Measurements from ENCODE around the gene ZNF436. TPM values are rescaled to one million over a fixed set of nuclear protein-coding genes. Genes with fewer than 3 reads are reported as not detected.
A peak's percentile ranks its signal among the peaks of the same experiment; 100 is the strongest.

ZNF436 gene
- total RNA-seq, 1 donor from 2014 or later, result 13.9 TPM

DNA sequence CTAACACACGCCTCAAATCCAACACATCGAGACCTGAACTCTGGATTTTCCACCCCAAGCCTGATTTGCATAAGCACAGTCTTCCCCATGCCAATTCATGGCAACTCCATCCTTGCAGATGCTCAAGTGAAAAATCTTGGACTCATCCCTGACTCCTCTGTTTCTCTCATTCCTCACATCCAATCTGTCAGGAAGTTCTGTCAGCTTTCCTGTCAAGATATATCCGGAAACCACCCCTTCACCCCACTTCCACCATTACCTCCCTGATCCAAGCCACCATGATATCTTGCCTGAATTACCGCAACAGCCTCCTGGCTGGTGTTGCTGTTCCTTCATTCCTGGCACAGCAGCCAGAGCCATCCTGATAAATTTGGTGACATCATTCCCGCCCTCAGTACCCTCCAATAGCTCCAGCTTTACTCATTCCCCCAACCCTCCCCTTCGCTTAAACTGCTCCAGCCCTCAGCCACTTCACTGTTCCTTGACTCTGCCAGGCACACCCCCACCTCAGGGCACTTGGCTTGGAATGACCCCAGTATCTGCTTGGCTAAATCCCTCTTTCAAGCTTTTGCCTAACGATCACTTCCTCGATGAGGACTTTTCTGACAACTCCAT, 37.5 kb upstream of the ZNF436 start:
- TF ChIP-seq CTCF (IDR thresholded peaks at IDR 0.05; ENCODE audit: unreplicated experiment), result no peak
- Mint-ChIP-seq H3K27ac (no peak overlapping the region), H3K4me1 (ENCODE audit: low read depth) (peaks cover 17% of the 10 kb centered on the region), H3K27me3 (no peaks in the 10 kb centered on the region), H3K9me3 (ENCODE audit: low read depth) (no peaks in the 10 kb centered on the region), H3K4me3 (ENCODE audit: low read depth) (no peak overlapping the region), H3K36me3 (ENCODE audit: insufficient read depth) (peaks cover 2% of the 10 kb centered on the region)
- no peak for DNase-seq (ENCODE audit: low spot score, unreplicated experiment)

- Mint-ChIP-seq H3K4me1 (ENCODE audit: low read depth) (peaks cover 8% of the 10 kb centered on the region), H3K36me3 (ENCODE audit: insufficient read depth) (peaks cover 2% of the 10 kb centered on the region), H3K27ac (no peak overlapping the region), H3K4me3 (ENCODE audit: low read depth) (no peak overlapping the region), H3K9me3 (ENCODE audit: low read depth) (no peaks in the 10 kb centered on the region), H3K27me3 (no peaks in the 10 kb centered on the region)
- TF ChIP-seq CTCF (IDR thresholded peaks at IDR 0.05; ENCODE audit: unreplicated experiment), result no peak
- no peak for DNase-seq (ENCODE audit: low spot score, unreplicated experiment)
Measured at GRCh38 chr1:23405946-23406345, 36.3 kb upstream of the ZNF436 start.

DNA sequence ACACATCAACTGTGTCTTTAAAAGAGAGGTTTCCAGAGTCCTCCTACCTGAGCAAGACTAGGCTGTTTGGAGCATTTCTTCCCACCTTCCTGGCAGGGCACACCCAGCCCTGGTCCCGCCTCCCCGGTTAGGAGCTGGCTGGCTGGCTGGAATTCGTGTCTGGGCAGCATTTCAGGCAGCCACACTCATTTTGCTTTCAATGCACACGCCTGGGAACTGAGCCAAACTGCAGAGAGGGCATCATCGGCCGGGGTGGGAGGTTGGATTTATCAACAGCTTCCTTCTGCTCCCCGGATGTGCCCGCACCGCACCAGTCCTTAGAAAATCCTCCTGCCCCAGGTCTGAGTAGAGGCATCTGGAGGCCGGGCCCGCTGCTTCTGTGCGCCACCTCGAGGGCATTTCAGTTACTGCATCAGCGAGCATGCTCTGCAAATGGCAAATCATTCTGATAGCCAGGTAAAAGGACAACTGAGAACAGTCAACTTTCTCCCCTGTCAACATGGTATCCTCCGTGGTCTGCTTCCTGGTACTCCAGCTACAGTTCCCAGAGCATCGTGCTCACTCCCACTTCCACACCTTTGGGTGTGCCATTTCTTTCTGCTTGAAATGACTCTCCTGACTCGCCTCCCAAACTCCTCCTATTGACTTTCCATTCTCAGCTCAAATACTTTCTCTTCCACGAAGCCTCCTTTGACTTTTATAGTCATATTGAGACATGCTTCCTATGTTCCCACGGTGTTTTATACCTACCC, 34.3 kb upstream of the ZNF436 start:
- Mint-ChIP-seq H3K4me3 (ENCODE audit: low read depth) (peak overlapping the region; percentile 60), H3K4me1 (ENCODE audit: low read depth) (peaks cover 1% of the 10 kb centered on the region), H3K36me3 (ENCODE audit: insufficient read depth) (peaks cover 3% of the 10 kb centered on the region), H3K9me3 (ENCODE audit: low read depth) (no peaks in the 10 kb centered on the region), H3K27ac (no peak overlapping the region), H3K27me3 (no peaks in the 10 kb centered on the region)
- DNase-seq (ENCODE audit: low spot score, unreplicated experiment), result peak; percentile 81
- peak; percentile 94 for TF ChIP-seq CTCF (IDR thresholded peaks at IDR 0.05; ENCODE audit: unreplicated experiment)

DNA sequence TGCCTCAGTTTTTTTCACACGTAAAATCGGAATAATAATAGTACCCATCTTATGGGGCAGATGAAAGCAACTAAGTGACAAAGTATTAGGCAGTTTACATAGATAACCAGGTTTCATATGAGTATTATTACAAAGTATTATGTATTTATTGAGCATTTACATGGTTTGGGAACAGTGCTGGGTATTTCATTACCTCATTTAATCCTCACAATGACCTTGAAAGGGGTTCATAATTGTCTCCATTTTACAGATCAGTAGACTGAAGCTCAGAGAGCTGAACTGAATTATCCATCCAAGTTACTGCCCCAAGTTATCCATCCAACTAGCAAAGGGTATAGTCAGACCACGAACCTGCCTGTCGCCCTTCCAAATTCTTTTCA, 33.7 kb upstream of the ZNF436 start:
- Mint-ChIP-seq H3K36me3 (ENCODE audit: insufficient read depth) (peaks cover 3% of the 10 kb centered on the region), H3K4me1 (ENCODE audit: low read depth) (peaks cover 1% of the 10 kb centered on the region), H3K4me3 (ENCODE audit: low read depth) (no peak overlapping the region), H3K27me3 (no peaks in the 10 kb centered on the region), H3K9me3 (ENCODE audit: low read depth) (no peaks in the 10 kb centered on the region), H3K27ac (no peak overlapping the region)
- no peak for DNase-seq (ENCODE audit: low spot score, unreplicated experiment)
- no peak for TF ChIP-seq CTCF (IDR thresholded peaks at IDR 0.05; ENCODE audit: unreplicated experiment)

DNA sequence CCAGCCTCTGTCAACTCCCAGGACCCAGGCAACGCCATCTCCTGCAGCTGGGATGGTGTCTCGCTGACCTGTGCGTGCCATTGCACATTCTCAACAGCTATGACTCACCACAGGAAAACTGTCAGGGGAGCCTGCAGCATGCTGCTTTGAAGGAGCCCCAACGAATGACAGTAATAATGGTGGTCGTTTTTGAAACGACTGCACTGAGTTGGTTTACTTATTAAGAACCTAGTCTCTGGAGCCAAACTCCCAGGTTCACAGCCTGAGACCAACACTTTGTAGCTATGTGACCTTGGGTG, 33.4 kb upstream of the ZNF436 start:
- no peaks in the 10 kb centered on the region for H3K27me3 Mint-ChIP-seq
- H3K4me1 Mint-ChIP-seq (ENCODE audit: low read depth), result peaks cover 1% of the 10 kb centered on the region
- no peak overlapping the region for H3K4me3 Mint-ChIP-seq (ENCODE audit: low read depth)
- TF ChIP-seq CTCF (IDR thresholded peaks at IDR 0.05; ENCODE audit: unreplicated experiment), result no peak
- no peak for DNase-seq (ENCODE audit: low spot score, unreplicated experiment)
- peaks cover 3% of the 10 kb centered on the region for H3K36me3 Mint-ChIP-seq (ENCODE audit: insufficient read depth)
- H3K27ac Mint-ChIP-seq, result no peak overlapping the region
- H3K9me3 Mint-ChIP-seq (ENCODE audit: low read depth), result no peaks in the 10 kb centered on the region

All from progenitor cell of endocrine pancreas (in vitro differentiated cells).